Loucy (cell line): ENCODE measurements around the gene IL12RB1.

Experiments used
- H2AFZ ChIP-seq: fragments of 200-600 bp; sonication (generic); 2 replicates; pipeline ENCODE4 v1.6.0; 2016; ENCODE audit warnings: antibody characterized with exemption, mild to moderate bottlenecking, low read length, moderate library complexity
- H3F3A ChIP-seq: fragments of 200-600 bp; 2 replicates; pipeline ENCODE4 v1.6.0; 2016; ENCODE audit warnings: antibody characterized with exemption, low read depth, mild to moderate bottlenecking
- H3K27me3 ChIP-seq: fragments of 200-600 bp; sonication (generic); 2 replicates; pipeline ENCODE4 v1.6.1; 2014; ENCODE audit warnings: low read length, mild to moderate bottlenecking; ENCODE audit not compliant: insufficient read depth, poor library complexity, severe bottlenecking
- H3K36me3 ChIP-seq: fragments of 200-600 bp; sonication (generic); 2 replicates; pipeline ENCODE4 v1.6.1; 2016; ENCODE audit warnings: low read length; ENCODE audit not compliant: insufficient read depth
- H3K4me1 ChIP-seq: fragments of 200-600 bp; sonication (generic); 2 replicates; pipeline ENCODE4 v1.5.1; 2014; ENCODE audit warnings: low read length, mild to moderate bottlenecking; ENCODE audit not compliant: insufficient read depth, poor library complexity, severe bottlenecking
- H3K4me2 ChIP-seq: fragments of 200-600 bp; sonication (generic); 2 replicates; pipeline ENCODE4 v1.6.0; 2014; ENCODE audit warnings: antibody characterized with exemption, low read length, low read depth, mild to moderate bottlenecking; ENCODE audit not compliant: poor library complexity, severe bottlenecking
- H3K4me3 ChIP-seq: fragments of 200-600 bp; sonication (generic); 2 replicates; pipeline ENCODE4 v1.5.1; 2014; ENCODE audit warnings: low read length, mild to moderate bottlenecking, mixed read lengths; ENCODE audit not compliant: poor library complexity, severe bottlenecking
- H3K79me2 ChIP-seq: fragments of 200-600 bp; sonication (generic); 2 replicates; pipeline ENCODE4 v1.6.1; 2014; ENCODE audit warnings: low read length; ENCODE audit not compliant: insufficient read depth
- H3K9ac ChIP-seq: fragments of 200-600 bp; sonication (generic); 2 replicates; pipeline ENCODE4 v1.6.0; 2014; ENCODE audit warnings: mild to moderate bottlenecking, low read depth, low read length, moderate library complexity; ENCODE audit not compliant: poor library complexity, severe bottlenecking
- H3K9me2 ChIP-seq: fragments of 200-600 bp; sonication (generic); replicated peaks from 2 replicates; pipeline ENCODE4 v1.6.1; 2016; ENCODE audit warnings: low read depth, low read length, mixed read lengths
- H3K9me3 ChIP-seq: fragments of 200-600 bp; sonication (generic); 2 replicates; pipeline ENCODE4 v1.6.1; 2014; ENCODE audit warnings: mild to moderate bottlenecking, antibody characterized with exemption, low read length, low read depth; ENCODE audit not compliant: insufficient read depth
- H4K20me1 ChIP-seq: fragments of 200-600 bp; sonication (generic); 2 replicates; pipeline ENCODE4 v1.6.0; 2014; ENCODE audit warnings: antibody characterized with exemption, low read length, mild to moderate bottlenecking; ENCODE audit not compliant: insufficient read depth, poor library complexity, severe bottlenecking
- EZH2phosphoT487 ChIP-seq: fragments of 200-600 bp; IDR thresholded peaks from 2 replicates; pipeline ENCODE4 v1.6.1; 2018; ENCODE audit warnings: antibody characterized with exemption, mild to moderate bottlenecking, moderate library complexity, borderline replicate concordance
- TF ChIP-seq, protein P1 (sequence below): fragments of 200-600 bp; sonication (generic); conservative IDR thresholded peaks from 2 replicates; pipeline ENCODE4 v1.5.1; 2014; ENCODE audit warnings: mild to moderate bottlenecking, antibody characterized with exemption, low read length

IL12RB1 gene

GRCh38 chr19:18062028-18062427, 24.7 kb downstream of the IL12RB1 start:
- no peaks in the 10 kb centered on the region for H3K9me2 ChIP-seq
- TF ChIP-seq EZH2phosphoT487 = no peak
- TF ChIP-seq, protein P1, sequence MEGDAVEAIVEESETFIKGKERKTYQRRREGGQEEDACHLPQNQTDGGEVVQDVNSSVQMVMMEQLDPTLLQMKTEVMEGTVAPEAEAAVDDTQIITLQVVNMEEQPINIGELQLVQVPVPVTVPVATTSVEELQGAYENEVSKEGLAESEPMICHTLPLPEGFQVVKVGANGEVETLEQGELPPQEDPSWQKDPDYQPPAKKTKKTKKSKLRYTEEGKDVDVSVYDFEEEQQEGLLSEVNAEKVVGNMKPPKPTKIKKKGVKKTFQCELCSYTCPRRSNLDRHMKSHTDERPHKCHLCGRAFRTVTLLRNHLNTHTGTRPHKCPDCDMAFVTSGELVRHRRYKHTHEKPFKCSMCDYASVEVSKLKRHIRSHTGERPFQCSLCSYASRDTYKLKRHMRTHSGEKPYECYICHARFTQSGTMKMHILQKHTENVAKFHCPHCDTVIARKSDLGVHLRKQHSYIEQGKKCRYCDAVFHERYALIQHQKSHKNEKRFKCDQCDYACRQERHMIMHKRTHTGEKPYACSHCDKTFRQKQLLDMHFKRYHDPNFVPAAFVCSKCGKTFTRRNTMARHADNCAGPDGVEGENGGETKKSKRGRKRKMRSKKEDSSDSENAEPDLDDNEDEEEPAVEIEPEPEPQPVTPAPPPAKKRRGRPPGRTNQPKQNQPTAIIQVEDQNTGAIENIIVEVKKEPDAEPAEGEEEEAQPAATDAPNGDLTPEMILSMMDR = no peak
- no peaks in the 10 kb centered on the region for H3K36me3 ChIP-seq
- no peaks in the 10 kb centered on the region for H3K27me3 ChIP-seq
- H4K20me1 ChIP-seq = no peaks in the 10 kb centered on the region
- no peak overlapping the region for H3K4me2 ChIP-seq
- no peak overlapping the region for H3K4me3 ChIP-seq
- no peaks in the 10 kb centered on the region for H3K79me2 ChIP-seq
- no peak overlapping the region for H3K9ac ChIP-seq
- H3K9me3 ChIP-seq = no peaks in the 10 kb centered on the region
- H2AFZ ChIP-seq = no peak overlapping the region
- H3F3A ChIP-seq = no peaks in the 10 kb centered on the region
- H3K4me1 ChIP-seq = peaks cover 5% of the 10 kb centered on the region

DNA sequence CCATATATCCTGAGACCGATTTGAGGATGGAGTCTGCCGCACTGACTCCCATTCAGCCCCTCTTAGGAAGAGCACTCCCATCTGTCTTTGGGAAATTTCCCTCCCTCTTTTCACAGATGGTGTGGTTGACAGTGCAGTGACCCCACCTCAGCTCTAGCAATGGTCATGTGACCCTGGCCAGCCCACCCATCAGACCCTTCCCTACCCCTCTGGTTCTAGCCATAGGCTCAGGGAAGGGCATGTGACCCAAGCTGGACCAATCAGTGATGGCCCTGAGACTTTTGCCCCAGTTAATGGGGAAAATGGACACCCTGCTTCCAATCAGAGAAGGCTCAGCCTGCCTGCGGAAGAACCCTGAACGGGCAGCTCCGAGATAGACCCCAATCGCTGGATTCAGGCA, 26.3 kb downstream of the IL12RB1 start:
- Histone ChIP-seq H3F3A (no peaks in the 10 kb centered on the region), H4K20me1 (no peaks in the 10 kb centered on the region), H3K4me3 (no peak overlapping the region), H3K36me3 (no peaks in the 10 kb centered on the region), H3K9ac (no peak overlapping the region), H3K9me2 (no peaks in the 10 kb centered on the region), H3K4me1 (peaks cover 5% of the 10 kb centered on the region), H3K27me3 (no peaks in the 10 kb centered on the region), H3K9me3 (no peaks in the 10 kb centered on the region), H3K4me2 (no peak overlapping the region), H3K79me2 (no peaks in the 10 kb centered on the region), H2AFZ (no peak overlapping the region)
- TF ChIP-seq, protein P1 = no peak
- no peak for TF ChIP-seq EZH2phosphoT487

- Histone ChIP-seq H3F3A (no peaks in the 10 kb centered on the region), H3K9me3 (no peaks in the 10 kb centered on the region), H3K4me3 (no peak overlapping the region), H3K36me3 (no peaks in the 10 kb centered on the region), H3K27me3 (no peaks in the 10 kb centered on the region), H3K79me2 (no peaks in the 10 kb centered on the region), H3K4me2 (no peak overlapping the region), H3K4me1 (peaks cover 5% of the 10 kb centered on the region), H2AFZ (no peak overlapping the region), H3K9ac (no peak overlapping the region), H3K9me2 (no peaks in the 10 kb centered on the region), H4K20me1 (no peaks in the 10 kb centered on the region)
- TF ChIP-seq EZH2phosphoT487 = no peak
- TF ChIP-seq, protein P1 = no peak
These were observed 26.8 kb downstream of the IL12RB1 start for GRCh38 chr19:18059902-18060301.
